ENCODE results near the gene TRIB2. TPM values are rescaled to one million over a fixed set of nuclear protein-coding genes. Genes with fewer than 3 reads are reported as not detected.

The TRIB2 gene
- total RNA-seq, 1 experiment from 2014 or later, result 6.2 TPM

DNA sequence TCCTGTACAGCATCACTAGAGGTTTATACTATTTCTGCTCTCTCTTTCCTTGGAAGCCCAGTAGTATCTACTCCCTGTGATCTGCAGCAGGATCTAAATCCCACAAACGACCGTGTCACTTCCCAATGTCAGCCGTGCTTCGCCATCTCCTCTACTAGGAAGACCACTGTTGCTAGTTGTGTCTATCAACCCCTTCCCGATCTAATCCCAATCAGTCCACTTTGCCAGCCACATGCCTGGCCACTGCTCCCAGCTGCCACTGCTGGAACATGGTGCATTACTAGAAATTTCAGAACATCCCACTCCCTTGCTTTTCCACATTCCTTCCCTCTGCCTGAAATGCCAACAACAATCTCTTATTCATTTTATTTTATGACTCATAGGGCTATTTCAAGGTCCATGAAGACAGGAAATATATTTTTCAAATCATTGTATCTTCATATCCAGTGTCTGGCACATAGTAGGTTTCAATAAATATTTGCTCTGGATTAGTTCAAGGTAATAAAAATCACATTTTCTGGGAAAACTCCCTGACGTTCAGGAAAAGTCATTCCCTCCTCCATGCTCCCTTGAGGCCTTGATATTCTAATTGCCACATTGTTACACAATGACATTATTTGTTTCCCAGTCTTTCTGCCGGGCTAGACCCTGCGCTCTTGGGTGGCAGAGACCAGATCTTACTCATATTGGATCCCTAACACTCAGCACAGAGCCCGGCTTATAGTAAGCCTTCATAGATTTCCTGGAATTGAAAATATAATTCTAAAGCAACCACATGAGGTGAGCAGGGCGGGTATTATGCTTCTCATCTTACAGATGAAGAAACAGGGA is 2.1 kb upstream of the TRIB2 start:
- intact Hi-C loops (cut with micrococcal nuclease; ENCODE audit: unreplicated experiment), result loop anchor here (1.0 to 5.0 kb wide), 4 partner anchors 39 to 293 kb away; no protein-coding TSS in a partner anchor
- Mint-ChIP-seq H3K27me3 (ENCODE audit: unreplicated experiment) (peaks cover 18% of the 10 kb centered on the region), H3K4me3 (ENCODE audit: low read depth, unreplicated experiment) (no peak overlapping the region), H3K36me3 (ENCODE audit: insufficient read depth, unreplicated experiment) (peaks cover 29% of the 10 kb centered on the region), H3K27ac (ENCODE audit: unreplicated experiment) (peak overlapping the region; percentile 97), H3K9me3 (ENCODE audit: low read depth, unreplicated experiment) (no peaks in the 10 kb centered on the region), H3K4me1 (ENCODE audit: low read depth, unreplicated experiment) (peaks cover 38% of the 10 kb centered on the region)
- CTCF ChIA-PET, result interaction anchor here (2.3 to 3.5 kb wide), 2 partner anchors 13 to 885 kb away, joined by 7 to 26 read pairs; no protein-coding TSS in a partner anchor
- DNase-seq, result peak; percentile 19
- TF ChIP-seq, protein P1, sequence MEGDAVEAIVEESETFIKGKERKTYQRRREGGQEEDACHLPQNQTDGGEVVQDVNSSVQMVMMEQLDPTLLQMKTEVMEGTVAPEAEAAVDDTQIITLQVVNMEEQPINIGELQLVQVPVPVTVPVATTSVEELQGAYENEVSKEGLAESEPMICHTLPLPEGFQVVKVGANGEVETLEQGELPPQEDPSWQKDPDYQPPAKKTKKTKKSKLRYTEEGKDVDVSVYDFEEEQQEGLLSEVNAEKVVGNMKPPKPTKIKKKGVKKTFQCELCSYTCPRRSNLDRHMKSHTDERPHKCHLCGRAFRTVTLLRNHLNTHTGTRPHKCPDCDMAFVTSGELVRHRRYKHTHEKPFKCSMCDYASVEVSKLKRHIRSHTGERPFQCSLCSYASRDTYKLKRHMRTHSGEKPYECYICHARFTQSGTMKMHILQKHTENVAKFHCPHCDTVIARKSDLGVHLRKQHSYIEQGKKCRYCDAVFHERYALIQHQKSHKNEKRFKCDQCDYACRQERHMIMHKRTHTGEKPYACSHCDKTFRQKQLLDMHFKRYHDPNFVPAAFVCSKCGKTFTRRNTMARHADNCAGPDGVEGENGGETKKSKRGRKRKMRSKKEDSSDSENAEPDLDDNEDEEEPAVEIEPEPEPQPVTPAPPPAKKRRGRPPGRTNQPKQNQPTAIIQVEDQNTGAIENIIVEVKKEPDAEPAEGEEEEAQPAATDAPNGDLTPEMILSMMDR (IDR thresholded peaks at IDR 0.05; ENCODE audit: unreplicated experiment), result no peak
- no TSS peak for BruUV-seq (replicated peaks)

DNA sequence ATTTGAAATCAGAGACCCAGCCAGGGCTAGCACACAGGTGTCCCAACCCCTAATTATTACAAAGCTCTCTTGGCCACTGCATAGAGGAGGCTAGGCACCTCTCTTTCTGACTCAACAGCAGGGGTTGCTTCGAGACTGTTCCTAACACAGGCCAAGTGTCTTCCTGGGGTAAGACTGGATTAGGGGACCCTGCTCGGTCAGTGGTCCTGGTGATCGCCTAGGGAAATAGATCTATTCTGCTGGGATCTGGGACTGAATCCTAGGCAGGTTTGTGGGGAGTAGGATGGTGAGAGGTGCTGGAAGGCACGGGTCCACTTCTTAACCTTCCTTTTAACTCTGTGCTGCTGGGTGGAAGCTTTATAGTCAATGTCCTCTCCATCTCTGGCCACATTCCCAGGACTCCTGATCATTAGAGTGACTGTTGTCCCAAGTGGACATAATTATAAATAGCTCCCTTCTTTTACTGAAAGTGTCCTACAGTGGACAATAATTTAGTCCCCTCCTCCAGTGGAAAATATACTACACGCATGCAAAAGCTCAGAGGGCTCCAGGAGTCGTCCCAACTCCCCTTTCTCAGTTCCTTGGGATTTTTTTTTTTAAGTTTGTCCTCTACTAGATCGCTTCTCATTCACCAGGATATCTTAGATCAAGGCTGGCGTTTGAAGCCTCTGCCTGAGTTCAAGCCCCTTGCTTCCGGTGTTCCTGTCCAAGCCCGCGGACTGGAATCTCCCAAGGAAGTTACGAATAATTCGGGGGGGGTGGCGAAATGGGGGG is 1.3 kb upstream of the TRIB2 start:
- Mint-ChIP-seq H3K36me3 (ENCODE audit: insufficient read depth, unreplicated experiment) (peaks cover 29% of the 10 kb centered on the region), H3K27me3 (ENCODE audit: unreplicated experiment) (peaks cover 18% of the 10 kb centered on the region), H3K4me3 (ENCODE audit: low read depth, unreplicated experiment) (peak overlapping the region; percentile 73), H3K4me1 (ENCODE audit: low read depth, unreplicated experiment) (peaks cover 30% of the 10 kb centered on the region), H3K27ac (ENCODE audit: unreplicated experiment) (peak overlapping the region; percentile 97), H3K9me3 (ENCODE audit: low read depth, unreplicated experiment) (no peaks in the 10 kb centered on the region)
- CTCF ChIA-PET, result interaction anchor here (1.0 to 3.7 kb wide), 8 partner anchors 12 to 886 kb away, joined by 3 to 26 read pairs (median 9); no protein-coding TSS in a partner anchor
- intact Hi-C loops (cut with micrococcal nuclease; ENCODE audit: unreplicated experiment), result loop anchor here (1.0 to 5.0 kb wide), 6 partner anchors 40 to 885 kb away; no protein-coding TSS in a partner anchor
- no peak for DNase-seq
- TF ChIP-seq, protein P1 (IDR thresholded peaks at IDR 0.05; ENCODE audit: unreplicated experiment), result no peak
- no TSS peak for BruUV-seq (replicated peaks)

DNA sequence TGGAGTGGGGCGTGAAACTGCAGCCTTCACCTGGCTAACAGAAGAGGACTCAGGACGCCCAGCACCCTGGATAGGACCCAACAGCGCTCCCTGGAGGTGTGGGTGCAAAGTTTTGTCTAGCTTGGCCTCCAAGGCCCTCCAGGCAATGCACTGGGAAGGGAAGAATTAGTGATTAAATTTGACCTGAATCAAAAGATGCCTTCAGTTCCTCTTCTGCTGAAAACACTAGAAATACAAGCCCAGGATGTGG is 779 bp upstream of the TRIB2 start:
- peak; percentile 80 for DNase-seq
- CTCF ChIA-PET, result interaction anchor here (1.0 to 3.7 kb wide), 9 partner anchors 12 to 886 kb away, joined by 3 to 26 read pairs (median 7); no protein-coding TSS in a partner anchor
- intact Hi-C loops (cut with micrococcal nuclease; ENCODE audit: unreplicated experiment), result loop anchor here (1.0 to 5.0 kb wide), 5 partner anchors 159 to 886 kb away; no protein-coding TSS in a partner anchor
- Mint-ChIP-seq H3K36me3 (ENCODE audit: insufficient read depth, unreplicated experiment) (peaks cover 29% of the 10 kb centered on the region), H3K4me3 (ENCODE audit: low read depth, unreplicated experiment) (peak overlapping the region; percentile 73), H3K27me3 (ENCODE audit: unreplicated experiment) (peaks cover 18% of the 10 kb centered on the region), H3K27ac (ENCODE audit: unreplicated experiment) (peak overlapping the region; percentile 97), H3K4me1 (ENCODE audit: low read depth, unreplicated experiment) (peaks cover 29% of the 10 kb centered on the region), H3K9me3 (ENCODE audit: low read depth, unreplicated experiment) (no peaks in the 10 kb centered on the region)
- TF ChIP-seq, protein P1 (IDR thresholded peaks at IDR 0.05; ENCODE audit: unreplicated experiment), result peak; percentile 70
- BruUV-seq (replicated peaks), result no TSS peak

DNA sequence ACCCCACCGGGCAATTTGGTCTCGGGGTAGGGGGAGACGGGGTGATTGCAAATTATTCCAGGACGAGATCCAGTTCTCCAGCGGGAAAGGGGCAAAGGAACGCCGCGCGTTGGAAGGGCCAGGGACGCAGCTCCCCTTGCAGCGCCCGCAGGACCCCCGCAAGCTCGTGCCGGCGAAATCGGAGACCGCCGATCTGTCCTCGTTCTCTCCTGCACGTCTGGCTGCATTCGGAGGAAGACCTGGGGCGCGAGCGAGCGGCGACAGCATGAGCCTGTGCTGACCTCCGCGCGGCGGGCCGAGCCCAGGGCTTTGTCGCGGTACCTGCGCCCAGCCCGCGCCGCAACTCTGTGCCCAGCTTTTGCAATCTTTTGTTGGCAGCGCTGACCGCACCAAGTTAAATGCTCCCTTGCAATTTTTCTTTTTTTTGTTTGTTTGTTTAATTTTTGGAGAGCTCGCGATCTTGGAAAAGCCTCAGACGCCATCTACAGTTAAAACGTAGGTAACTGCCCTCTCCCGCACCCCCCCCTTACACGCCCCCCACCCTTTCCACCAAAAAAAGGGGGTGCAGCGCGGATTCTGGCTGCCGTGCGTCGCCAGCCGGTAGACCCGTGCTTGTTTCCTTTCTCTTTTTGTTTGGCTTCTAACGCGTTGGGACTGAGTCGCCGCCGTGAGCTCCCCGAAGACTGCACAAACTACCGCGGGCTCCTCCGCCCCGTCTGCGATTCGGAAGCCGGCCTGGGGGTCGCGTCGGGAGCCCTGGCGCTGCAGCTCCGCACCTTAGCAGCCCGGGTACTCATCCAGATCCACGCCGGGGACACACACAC is 667 bp downstream of the TRIB2 start:
- peak; percentile 49 for DNase-seq
- peak overlapping the region; percentile 73 for H3K4me3 Mint-ChIP-seq (ENCODE audit: low read depth, unreplicated experiment)
- H3K4me1 Mint-ChIP-seq (ENCODE audit: low read depth, unreplicated experiment), result peaks cover 29% of the 10 kb centered on the region
- TF ChIP-seq, protein P1 (IDR thresholded peaks at IDR 0.05; ENCODE audit: unreplicated experiment), result peak; percentile 56
- H3K36me3 Mint-ChIP-seq (ENCODE audit: insufficient read depth, unreplicated experiment), result peaks cover 29% of the 10 kb centered on the region
- no TSS peak for BruUV-seq (replicated peaks)
- peak overlapping the region; percentile 29 for H3K27ac Mint-ChIP-seq (ENCODE audit: unreplicated experiment)
- intact Hi-C loops (cut with micrococcal nuclease; ENCODE audit: unreplicated experiment), result loop anchor here (5.0 kb wide), 3 partner anchors 160 to 290 kb away; no protein-coding TSS in a partner anchor
- H3K27me3 Mint-ChIP-seq (ENCODE audit: unreplicated experiment), result peaks cover 18% of the 10 kb centered on the region
- H3K9me3 Mint-ChIP-seq (ENCODE audit: low read depth, unreplicated experiment), result no peaks in the 10 kb centered on the region
- CTCF ChIA-PET, result interaction anchor here (0.7 to 3.7 kb wide), 11 partner anchors 10 to 888 kb away, joined by 3 to 26 read pairs (median 6); no protein-coding TSS in a partner anchor
